Breast epithelium (tissue), 4 donors: ENCODE data around the gene STIM2. TPM values are rescaled to one million over a fixed set of nuclear protein-coding genes. Genes with fewer than 3 reads are reported as not detected.

ENCODE experiments used
- DNase-seq, 2 donors: peaks; one replicate each; pipeline ENCODE4 v3.0.0-alpha.2; 2019; ENCODE audit warnings: low spot score in 2 of 2
- H3K27ac ChIP-seq, 2 donors: fragments of 200-600 bp; sonication (generic) in 1 of 2; one replicate each; pipeline ENCODE4 v1.5.1; 2016 to 2019; ENCODE audit warnings: mild to moderate bottlenecking in 1 of 2
- H3K27me3 ChIP-seq, 2 donors: fragments of 200-600 bp; sonication (generic) in 1 of 2; one replicate each; pipeline versions ENCODE4 v1.5.1 to v1.6.0; 2017 to 2019; ENCODE audit warnings: control low read depth in 1 of 2, mild to moderate bottlenecking in 1 of 2
- H3K36me3 ChIP-seq: fragments of 200-600 bp; one replicate; pipeline ENCODE4 v1.5.1; 2019
- H3K4me1 ChIP-seq, 2 donors: fragments of 200-600 bp; sonication (generic); one replicate each; pipeline ENCODE4 v1.5.1; 2016 to 2019; ENCODE audit warnings: control low read depth in 1 of 2
- H3K4me3 ChIP-seq, 3 donors: fragments of 200-600 bp; sonication (generic); 1 replicate in 2 of 3; 2 replicates in 1 of 3; pipeline ENCODE4 v1.5.1; 2016 to 2019; ENCODE audit warnings: mild to moderate bottlenecking in 3 of 3, moderate library complexity in 2 of 3
- H3K9me3 ChIP-seq, 2 donors: fragments of 200-600 bp; sonication (generic) in 1 of 2; one replicate each; pipeline ENCODE4 v1.5.1; 2016 to 2019; ENCODE audit warnings: control low read depth in 1 of 2
- POLR2A ChIP-seq: fragments of 450-650 bp; IDR thresholded peaks from one replicate; pipeline ENCODE4 v1.6.1; 2016; ENCODE audit warnings: antibody characterized with exemption, mild to moderate bottlenecking, moderate library complexity
- POLR2AphosphoS5 ChIP-seq, 3 donors: sonication (generic); formaldehyde crosslinking; IDR thresholded peaks; one replicate each; pipeline ENCODE4 v1.6.1; 2017; ENCODE audit warnings: antibody characterized with exemption in 3 of 3
- intact Hi-C: fragments of 100-400 bp; cut with DNase I; formaldehyde crosslinking; loops from one replicate; pipeline ENCODE4 v1.15.1; 2023; ENCODE audit warnings: low total_unique reads
- total RNA-seq, 3 donors: library from RNA; depleted of rRNA; stranded (reverse); fragments of >200 nt; gene quantifications; one replicate each; pipeline ENCODE4 v1.1.0, GENCODE V29; 2016
- TF ChIP-seq, protein P1 (sequence below), 3 donors: fragments of 450-650 bp; IDR thresholded peaks; one replicate each; pipeline ENCODE4 v1.5.1; 2016 to 2017; ENCODE audit warnings: antibody characterized with exemption in 3 of 3, mild to moderate bottlenecking in 3 of 3, moderate library complexity in 3 of 3

Gene STIM2
- total RNA-seq, 3 donors from 2014 or later, result 12.0 to 24.7 (median 23.3) TPM

DNA sequence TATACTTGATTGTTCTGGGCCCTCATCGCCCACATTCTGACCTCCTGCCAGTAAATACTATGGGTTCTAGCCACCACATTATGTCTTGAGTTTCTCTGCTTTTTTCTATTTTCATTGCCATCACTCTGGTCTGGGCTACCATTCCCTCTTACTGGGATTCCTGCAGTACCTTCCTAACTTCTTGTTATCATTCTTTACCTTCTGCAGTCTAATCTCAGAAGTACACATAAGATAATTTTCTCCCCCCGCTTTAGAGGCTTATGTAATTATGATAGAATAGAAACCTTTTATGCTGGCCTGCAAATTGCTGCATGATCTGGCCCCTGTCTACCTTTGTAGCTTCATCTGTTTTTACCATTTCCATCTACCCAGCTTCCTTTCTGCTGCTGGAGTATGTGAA is 19.2 kb downstream of the STIM2 start:
- Histone ChIP-seq H3K9me3 (no peaks in the 10 kb centered on the region), H3K4me1 (no peaks in the 10 kb centered on the region), H3K4me3 (no peak overlapping the region), H3K27ac (no peak overlapping the region), H3K36me3 (no peaks in the 10 kb centered on the region), H3K27me3 (no peaks in the 10 kb centered on the region)
- intact Hi-C loops, result no loop called here
- no peak for DNase-seq
- TF ChIP-seq POLR2AphosphoS5 (IDR thresholded peaks at IDR 0.05) (no peak), POLR2A (no peak)
- TF ChIP-seq, protein P1, sequence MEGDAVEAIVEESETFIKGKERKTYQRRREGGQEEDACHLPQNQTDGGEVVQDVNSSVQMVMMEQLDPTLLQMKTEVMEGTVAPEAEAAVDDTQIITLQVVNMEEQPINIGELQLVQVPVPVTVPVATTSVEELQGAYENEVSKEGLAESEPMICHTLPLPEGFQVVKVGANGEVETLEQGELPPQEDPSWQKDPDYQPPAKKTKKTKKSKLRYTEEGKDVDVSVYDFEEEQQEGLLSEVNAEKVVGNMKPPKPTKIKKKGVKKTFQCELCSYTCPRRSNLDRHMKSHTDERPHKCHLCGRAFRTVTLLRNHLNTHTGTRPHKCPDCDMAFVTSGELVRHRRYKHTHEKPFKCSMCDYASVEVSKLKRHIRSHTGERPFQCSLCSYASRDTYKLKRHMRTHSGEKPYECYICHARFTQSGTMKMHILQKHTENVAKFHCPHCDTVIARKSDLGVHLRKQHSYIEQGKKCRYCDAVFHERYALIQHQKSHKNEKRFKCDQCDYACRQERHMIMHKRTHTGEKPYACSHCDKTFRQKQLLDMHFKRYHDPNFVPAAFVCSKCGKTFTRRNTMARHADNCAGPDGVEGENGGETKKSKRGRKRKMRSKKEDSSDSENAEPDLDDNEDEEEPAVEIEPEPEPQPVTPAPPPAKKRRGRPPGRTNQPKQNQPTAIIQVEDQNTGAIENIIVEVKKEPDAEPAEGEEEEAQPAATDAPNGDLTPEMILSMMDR (IDR thresholded peaks at IDR 0.05), result no peak

DNA sequence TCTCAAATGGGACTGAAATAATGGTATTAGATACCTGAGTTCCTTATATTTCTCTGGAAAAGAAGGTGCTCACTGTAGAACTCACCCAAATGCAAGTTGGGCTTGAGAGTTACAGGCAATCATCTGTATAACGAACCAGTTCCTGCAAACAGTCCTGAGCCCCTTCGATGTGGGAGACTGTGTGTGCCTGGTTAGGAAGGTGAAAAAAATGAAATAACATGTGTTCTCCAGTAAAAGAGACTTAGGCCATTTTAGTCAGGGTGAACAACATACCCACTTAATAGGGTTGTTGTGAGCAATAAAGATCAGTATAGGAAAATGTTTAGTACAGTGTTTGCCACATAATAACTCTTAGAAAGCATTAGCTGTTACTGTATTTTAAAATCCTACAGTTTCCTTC is 23.4 kb downstream of the STIM2 start:
- Histone ChIP-seq H3K36me3 (no peaks in the 10 kb centered on the region), H3K4me1 (no peaks in the 10 kb centered on the region), H3K9me3 (no peaks in the 10 kb centered on the region), H3K27me3 (no peaks in the 10 kb centered on the region), H3K4me3 (no peak overlapping the region), H3K27ac (no peak overlapping the region)
- intact Hi-C loops, result no loop called here
- no peak for DNase-seq
- TF ChIP-seq POLR2AphosphoS5 (IDR thresholded peaks at IDR 0.05) (no peak), POLR2A (no peak)
- TF ChIP-seq, protein P1 (IDR thresholded peaks at IDR 0.05), result no peak

- Histone ChIP-seq H3K27me3 (no peaks in the 10 kb centered on the region), H3K4me1 (no peaks in the 10 kb centered on the region), H3K27ac (no peak overlapping the region), H3K9me3 (no peaks in the 10 kb centered on the region), H3K4me3 (no peak overlapping the region), H3K36me3 (no peaks in the 10 kb centered on the region)
- intact Hi-C loops, result no loop called here
- TF ChIP-seq, protein P1 (IDR thresholded peaks at IDR 0.05), result no peak
- TF ChIP-seq POLR2AphosphoS5 (IDR thresholded peaks at IDR 0.05) (no peak), POLR2A (no peak)
- no peak for DNase-seq
These were observed 23.9 kb downstream of the STIM2 start for GRCh38 chr4:26884486-26884988.

DNA sequence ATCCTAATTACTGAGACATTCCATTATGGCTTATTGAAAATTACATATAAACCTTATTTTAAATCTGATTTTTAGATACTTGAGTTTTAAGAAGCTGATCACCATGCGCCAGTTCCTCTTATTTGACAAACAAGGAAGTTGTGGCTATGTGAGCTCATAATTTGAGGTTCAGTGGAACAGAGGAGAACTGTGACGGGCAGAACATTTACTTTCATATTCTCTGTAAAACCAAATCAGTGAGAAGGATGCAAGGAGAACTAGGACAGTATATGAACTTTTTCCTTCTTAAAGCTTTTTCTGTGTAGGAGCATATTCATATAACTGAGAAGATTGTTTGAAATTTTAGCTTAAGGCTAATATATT is 25.3 kb downstream of the STIM2 start:
- Histone ChIP-seq H3K27me3 (no peaks in the 10 kb centered on the region), H3K27ac (no peak overlapping the region), H3K9me3 (no peaks in the 10 kb centered on the region), H3K4me1 (no peaks in the 10 kb centered on the region), H3K36me3 (no peaks in the 10 kb centered on the region), H3K4me3 (no peak overlapping the region)
- intact Hi-C loops, result no loop called here
- no peak for DNase-seq
- no peak for TF ChIP-seq POLR2AphosphoS5 (IDR thresholded peaks at IDR 0.05)
- TF ChIP-seq, protein P1 (IDR thresholded peaks at IDR 0.05), result no peak
- TF ChIP-seq POLR2A, result no peak

- no peaks in the 10 kb centered on the region for H3K9me3 ChIP-seq
- no peaks in the 10 kb centered on the region for H3K36me3 ChIP-seq
- no peak overlapping the region for H3K4me3 ChIP-seq
- no peaks in the 10 kb centered on the region for H3K27me3 ChIP-seq
- no peaks in the 10 kb centered on the region for H3K4me1 ChIP-seq
- DNase-seq, result no peak
- H3K27ac ChIP-seq, result no peak overlapping the region
- no peak for TF ChIP-seq POLR2A
- TF ChIP-seq, protein P1 (IDR thresholded peaks at IDR 0.05), result no peak
- no peak for TF ChIP-seq POLR2AphosphoS5 (IDR thresholded peaks at IDR 0.05)
- intact Hi-C loops, result no loop called here
These were observed 26.5 kb downstream of the STIM2 start for GRCh38 chr4:26887143-26887542.
